HG02852 (cell line): ENCODE measurements around the gene ZFYVE19.
A peak's percentile ranks its signal among the peaks of the same experiment; 100 is the strongest.
"Not testable (repeated sequence)": the region's sequence is repeated elsewhere in the genome, so short reads cannot be mapped to it uniquely, and the experiment has no call there.

ENCODE experiments used
- ATAC-seq: cut with Tn5 transposase; IDR thresholded peaks from one replicate; pipeline ENCODE4 v1.9.1; 2021; ENCODE audit warnings: mild to moderate bottlenecking, moderate library complexity; ENCODE audit not compliant: unreplicated experiment

ZFYVE19 gene

DNA sequence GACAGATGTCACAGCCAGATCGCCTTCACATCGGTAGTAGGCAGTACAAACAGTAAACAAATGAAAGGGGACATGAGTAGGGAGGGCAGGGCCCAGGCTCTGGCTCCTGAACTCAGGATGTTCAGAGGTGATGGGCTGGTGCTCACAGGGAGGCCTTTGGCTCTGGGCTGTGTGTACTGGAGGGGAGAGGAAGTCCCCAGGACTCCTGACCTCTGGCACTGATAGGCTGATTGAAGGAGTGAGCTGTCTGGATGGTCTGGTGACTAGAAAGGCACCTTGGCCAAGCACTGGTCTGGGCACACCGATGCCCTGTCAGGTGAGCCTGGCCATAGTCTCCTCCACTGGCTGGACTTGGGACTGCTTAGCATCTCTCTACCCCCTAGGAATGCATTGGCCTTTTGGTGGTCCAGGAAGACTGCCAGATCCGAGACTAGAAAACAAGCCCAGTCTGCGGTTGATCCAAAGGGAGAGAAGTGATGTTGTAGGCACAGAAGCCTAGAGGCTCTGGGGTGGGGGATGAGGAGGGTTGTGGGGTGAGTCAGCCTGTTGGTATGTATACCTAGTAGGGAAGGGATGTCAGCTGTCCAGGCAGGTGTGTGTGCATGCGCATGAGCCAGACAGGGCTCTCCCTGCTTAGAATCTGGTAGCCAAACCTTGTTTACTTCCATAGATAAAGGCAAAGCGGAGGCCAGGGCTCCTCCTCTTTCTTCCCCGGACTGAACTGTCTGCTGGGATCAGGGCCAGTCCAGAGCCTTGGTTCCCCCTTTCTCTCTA, 38.8 kb downstream of the ZFYVE19 start:
- no peak for ATAC-seq

DNA sequence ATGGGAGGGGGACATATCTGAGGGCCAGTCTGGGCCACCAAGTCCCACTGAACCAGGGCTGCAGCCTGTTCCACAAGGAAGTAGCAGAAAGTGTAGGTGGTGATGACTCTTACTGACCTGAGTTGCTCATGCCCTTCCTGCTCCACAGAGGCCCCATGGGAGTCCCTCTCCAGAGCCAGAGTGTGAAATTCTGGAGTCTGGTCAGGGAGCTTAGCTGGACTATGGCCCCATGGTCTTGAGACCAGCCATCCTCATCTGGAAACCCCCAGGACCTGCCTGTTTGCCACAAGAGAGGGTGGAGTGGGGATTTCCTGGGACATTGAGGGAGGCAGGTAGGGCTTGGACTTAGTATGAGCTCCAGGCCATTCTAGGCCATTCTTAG, 39.9 kb downstream of the ZFYVE19 start:
- ATAC-seq: no peak

DNA sequence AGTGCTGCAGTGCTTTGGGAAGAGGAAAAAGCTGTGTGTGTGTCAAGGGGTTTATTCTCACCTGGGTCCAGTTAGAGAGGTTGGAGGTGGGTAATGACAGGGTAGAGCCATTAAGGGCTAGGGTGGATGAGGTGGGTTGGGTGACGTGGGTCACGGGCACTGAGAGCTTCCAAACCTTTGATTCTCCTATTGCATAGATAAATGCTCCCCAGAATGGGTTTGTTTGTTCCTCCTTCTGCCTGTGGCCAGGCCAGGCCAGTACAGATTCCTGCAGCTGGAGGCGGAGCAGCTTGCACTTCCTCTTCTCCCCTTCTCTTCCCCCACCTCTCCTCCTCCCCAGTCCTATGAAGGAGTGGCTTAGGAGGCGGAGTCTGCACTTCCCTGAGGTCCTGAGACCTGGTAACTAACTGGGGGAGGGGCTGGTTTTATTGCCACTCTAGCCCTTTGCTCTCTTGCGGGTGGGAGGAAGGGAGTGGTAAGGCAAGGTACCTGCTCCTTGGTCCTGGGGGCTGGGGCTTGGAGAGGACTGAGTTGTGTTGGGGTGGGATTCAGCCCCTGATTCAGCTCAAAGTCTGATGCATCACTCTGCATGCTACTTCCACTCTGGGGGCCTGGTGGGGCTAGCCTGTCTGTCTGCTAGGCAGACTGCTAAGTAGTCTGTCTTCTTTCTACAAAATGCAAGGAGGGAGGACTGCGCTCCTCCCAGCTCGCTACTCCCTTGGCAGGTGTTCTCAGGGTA, 40.5 kb downstream of the ZFYVE19 start:
- peak; percentile 59 for ATAC-seq

DNA sequence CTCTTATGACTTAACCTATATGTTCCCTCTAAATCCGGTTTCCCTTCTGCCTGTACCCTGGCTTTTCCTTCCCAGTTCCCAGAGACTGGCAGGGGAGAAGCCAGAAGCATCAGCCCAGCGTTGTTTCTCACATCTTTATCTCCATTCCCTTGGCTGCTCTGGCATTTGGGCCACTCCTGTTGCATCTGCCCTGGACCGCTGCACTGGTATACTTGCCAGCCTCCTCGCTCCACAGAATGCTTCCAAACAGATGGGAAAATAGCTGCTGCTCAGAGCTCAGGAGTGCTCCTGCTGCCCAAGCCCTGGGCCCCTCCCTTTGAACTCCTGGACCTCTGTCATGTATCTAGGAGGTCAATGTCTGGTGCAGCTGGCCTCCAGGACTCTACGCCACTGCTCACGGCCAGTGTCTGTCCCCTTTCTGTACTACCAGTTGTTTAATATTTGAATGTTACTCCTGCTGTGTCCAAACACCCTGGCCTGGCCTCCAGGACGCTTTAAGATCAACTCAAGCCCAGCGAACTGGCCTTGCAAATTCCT, 43.8 kb downstream of the ZFYVE19 start:
- ATAC-seq: no peak

DNA sequence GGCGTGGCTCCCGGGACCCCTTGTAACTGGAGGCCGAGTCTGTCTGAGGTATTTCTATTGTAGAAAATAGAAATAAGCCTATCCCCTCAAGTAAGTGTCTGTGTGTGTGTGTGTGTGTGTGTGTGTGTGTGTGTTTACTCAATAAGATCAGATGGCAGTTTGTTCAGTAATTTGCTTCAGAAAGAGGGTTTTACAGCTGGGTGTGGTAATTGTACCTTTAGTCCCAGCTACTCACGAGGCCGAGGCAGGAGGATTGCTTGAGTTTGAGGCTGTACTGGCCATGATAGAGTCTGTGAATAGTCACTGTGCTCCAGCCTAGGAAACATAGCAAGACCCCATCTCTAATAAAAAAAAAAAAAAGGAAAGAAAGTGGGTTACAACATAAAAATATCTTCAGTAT, 45.6 kb downstream of the ZFYVE19 start:
- no peak for ATAC-seq

DNA sequence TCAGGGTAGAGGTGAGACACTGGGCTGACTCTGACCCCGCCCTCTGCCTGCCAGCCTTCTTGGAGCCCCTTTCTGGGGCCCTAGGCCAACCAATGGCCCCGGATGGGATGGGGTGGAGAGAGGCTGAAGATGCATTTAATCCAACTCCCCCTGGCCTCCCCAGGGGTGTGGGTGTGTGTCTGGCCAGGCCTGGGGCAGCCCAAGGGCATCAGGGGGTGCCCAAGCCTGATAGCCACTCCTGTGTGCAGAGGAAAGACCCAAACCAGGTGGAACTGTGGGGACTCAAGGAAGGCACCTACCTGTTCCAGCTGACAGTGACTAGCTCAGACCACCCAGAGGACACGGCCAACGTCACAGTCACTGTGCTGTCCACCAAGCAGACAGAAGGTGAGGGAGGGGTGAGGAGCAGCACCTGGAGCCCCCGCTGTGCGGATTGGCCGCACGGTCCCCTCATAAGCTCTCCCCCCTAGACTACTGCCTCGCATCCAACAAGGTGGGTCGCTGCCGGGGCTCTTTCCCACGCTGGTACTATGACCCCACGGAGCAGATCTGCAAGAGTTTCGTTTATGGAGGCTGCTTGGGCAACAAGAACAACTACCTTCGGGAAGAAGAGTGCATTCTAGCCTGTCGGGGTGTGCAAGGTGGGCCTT, 46.5 kb downstream of the ZFYVE19 start:
- no peak for ATAC-seq

DNA sequence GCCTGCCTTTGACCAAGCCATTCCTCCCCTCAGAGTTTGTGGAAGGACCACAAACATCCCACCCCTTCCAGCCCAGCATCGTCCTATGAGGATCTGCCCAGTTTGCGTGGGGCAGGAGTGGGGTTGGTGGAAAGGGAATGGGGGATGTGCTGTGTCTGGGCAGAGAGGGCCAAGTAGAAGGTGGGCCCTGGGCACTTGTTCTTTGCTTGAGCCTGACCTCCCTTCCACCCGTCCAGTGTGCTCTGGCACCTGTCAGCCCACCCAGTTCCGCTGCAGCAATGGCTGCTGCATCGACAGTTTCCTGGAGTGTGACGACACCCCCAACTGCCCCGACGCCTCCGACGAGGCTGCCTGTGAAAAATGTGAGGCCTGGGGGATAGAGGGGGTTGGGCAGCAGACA, 47.3 kb downstream of the ZFYVE19 start:
- no peak for ATAC-seq

DNA sequence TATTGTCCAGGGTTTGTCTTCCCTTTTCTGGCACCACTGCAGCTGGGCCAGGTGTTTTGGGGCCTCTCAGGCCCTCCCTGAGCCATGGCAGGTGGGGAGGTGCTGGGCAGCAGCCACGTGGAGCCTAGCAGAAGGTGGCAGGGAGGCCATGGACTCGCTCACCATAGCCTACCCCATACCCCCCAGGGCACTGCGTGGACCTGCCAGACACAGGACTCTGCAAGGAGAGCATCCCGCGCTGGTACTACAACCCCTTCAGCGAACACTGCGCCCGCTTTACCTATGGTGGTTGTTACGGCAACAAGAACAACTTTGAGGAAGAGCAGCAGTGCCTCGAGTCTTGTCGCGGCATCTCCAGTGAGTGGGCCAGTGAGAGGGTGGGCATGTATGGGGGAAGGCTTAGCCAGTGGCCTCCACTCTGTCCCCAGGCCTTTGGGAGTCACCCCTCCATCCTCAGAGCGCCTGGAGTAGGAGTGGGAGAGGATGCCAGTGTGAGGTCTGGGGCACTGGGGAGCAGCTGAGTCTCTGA, 48.9 kb downstream of the ZFYVE19 start:
- no peak for ATAC-seq

DNA sequence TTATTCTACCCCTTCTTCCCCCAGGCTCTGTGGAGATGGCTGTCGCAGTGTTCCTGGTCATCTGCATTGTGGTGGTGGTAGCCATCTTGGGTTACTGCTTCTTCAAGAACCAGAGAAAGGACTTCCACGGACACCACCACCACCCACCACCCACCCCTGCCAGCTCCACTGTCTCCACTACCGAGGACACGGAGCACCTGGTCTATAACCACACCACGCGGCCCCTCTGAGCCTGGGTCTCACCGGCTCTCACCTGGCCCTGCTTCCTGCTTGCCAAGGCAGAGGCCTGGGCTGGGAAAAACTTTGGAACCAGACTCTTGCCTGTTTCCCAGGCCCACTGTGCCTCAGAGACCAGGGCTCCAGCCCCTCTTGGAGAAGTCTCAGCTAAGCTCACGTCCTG, 49.9 kb downstream of the ZFYVE19 start:
- no peak for ATAC-seq

DNA sequence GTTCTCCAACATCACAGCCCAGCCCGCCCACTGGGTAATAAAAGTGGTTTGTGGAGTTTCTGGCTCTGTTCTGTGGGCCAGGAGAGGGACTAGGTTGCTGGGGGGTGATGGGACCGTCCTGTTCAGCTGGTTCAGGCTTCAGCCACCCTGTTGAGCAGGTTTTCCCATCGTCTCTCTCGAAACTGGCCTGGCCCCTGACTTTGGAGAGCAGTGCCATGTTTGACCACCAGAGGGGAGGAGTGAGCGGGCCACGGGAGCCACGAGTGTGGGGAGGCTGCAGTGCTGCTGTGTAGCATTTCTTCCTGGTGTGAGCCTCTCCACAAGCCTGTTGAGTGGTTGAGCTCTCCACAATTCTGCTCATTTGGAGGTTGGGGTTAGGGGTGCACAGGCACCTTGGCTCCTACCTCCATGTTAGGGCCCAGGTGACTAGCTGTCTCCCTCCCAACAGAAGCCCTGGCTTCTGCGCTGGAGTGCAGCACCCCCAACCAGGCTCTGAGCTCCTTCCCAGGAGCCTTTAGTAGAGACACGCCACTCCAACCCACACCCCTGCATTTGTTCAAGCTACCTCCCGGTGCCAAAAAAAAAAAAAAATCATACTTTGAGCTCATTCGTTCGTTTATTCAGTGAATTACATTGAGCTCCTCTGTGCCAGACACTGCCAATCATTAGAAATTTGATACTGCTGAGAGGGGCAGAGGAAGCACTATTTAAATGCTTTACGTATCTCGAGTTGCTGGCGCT, 50.9 kb downstream of the ZFYVE19 start:
- peak; percentile 65 for ATAC-seq

DNA sequence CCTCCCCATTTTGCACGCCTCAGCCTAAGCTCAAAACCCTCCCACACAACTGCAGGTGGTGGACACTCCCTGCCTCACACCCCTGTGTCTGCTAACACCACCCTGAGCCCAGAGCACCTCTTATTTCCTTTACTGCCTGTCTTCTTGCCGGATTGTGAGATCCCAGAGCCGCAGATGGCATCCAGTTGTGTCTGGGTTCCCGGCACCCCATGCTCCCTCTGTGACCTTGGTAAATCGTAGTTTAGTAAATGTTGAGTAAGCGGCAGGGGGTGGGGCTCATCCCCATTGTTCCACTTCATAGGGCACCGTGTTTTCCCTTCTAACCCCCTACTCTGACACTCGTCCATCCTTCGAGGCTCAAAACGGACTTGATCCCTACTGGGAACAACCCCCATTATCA, 51.8 kb downstream of the ZFYVE19 start:
- ATAC-seq: no peak

DNA sequence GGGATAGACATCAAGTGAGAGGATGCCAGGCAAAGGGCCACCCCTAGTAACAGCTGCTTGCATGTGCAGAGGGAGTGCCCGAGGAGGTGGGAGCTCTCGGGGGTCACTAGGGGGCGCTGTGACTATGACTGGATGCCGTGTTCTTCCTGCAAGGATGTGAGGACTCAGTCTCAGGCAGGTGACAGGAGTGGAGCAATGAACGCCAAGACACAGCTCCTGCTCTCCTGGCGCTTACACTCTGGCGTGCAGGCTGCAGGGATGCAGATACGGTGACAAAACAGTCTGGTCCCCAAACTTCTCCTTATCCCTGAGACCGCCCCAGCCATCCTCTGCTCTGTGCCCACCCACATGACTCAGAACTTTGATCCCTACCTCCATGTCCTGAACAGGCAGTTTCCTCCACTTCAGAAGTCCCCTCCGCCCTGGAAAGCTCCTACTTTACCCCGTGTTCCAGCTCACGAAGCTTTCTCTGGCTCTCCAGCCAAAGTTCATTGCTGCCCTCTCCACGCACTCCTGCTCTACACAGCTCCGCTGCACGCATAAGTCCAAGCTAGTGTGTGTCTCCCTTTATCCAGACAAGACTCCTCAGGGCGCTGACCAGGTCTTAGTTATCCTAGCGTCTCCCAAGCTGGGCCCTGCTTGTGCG, 52.4 kb downstream of the ZFYVE19 start:
- no peak for ATAC-seq

DNA sequence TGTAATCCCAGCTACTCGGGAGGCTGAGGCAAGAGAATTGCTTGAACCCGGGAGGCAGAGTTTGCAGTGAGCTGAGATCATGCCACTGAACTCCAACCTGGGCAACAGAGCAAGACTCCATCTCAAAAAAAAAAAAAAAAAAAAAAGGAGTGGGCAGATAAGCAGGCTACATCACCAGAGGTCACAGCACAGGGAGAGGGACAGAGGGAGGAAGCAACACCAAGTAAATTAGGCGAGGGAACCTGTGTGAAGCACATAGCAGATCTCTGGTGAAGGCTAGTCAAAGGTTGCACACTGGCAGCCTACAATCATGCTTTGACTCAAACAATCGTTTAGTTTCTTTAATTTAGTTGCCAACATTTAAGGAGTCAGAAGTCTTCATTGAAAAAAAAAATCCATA, 54.3 kb downstream of the ZFYVE19 start:
- not testable (repeated sequence) for ATAC-seq

DNA sequence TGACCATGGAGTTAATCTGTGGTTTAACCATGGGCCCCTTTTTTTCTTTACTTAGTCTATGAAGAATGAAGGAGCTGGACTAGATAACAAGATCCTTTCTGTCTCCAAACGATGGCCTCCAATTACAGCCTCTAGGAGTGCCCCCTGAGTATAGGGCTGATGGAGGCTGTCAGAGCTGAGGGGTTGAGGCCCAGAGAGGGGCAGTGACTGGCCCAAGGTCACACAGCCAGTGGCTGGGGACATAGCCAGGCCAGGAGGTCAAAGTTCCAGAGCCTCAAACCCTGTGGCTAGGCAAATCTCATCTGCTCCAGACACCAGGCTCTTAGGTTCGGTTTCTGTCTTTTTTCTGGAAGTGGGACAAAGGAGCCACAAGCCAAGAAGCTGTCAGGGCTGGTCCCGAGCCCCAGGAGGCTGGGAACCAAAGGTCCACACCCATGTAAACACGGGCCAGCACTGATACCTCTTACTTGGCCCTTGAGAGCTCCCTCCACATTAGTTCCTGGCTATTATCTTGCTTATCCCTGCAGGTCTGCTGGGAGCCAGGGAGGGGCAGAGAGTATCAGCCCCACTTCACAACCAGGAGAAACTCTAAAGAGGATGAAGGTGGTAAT, 56.9 kb downstream of the ZFYVE19 start:
- ATAC-seq: no peak
